Smooth muscle cell (in vitro differentiated cells): ENCODE measurements around the gene CYP2A6. TPM values are rescaled to one million over a fixed set of nuclear protein-coding genes. Genes with fewer than 3 reads are reported as not detected.
"Not testable (repeated sequence)": the region's sequence is repeated elsewhere in the genome, so short reads cannot be mapped to it uniquely, and the experiment has no call there.

Source experiments
- DNase-seq: peaks from one replicate; lab custom pipeline; 2025; ENCODE audit not compliant: unreplicated experiment; lab: John Stamatoyannopoulos, UW
- H2AFZ ChIP-seq: fragments of 200-600 bp; sonication (generic); 2 replicates; pipeline ENCODE4 v1.6.0; 2016; ENCODE audit warnings: antibody characterized with exemption, low read depth, mild to moderate bottlenecking
- H3F3A ChIP-seq: fragments of 200-600 bp; sonication (generic); 2 replicates; pipeline ENCODE4 v1.6.0; 2017; ENCODE audit warnings: antibody characterized with exemption, low read depth
- H3K27ac ChIP-seq: fragments of 200-600 bp; sonication (generic); 2 replicates; pipeline ENCODE4 v1.5.1; 2016; ENCODE audit warnings: low read depth, mild to moderate bottlenecking
- H3K27me3 ChIP-seq: fragments of 200-600 bp; sonication (generic); 2 replicates; pipeline ENCODE4 v1.6.1; 2016; ENCODE audit warnings: low read depth, mild to moderate bottlenecking
- H3K36me3 ChIP-seq: fragments of 200-600 bp; sonication (generic); 2 replicates; pipeline ENCODE4 v1.5.1; 2016; ENCODE audit warnings: low read depth
- H3K4me1 ChIP-seq: fragments of 200-600 bp; sonication (generic); 2 replicates; pipeline ENCODE4 v1.5.1; 2016; ENCODE audit warnings: low read depth
- H3K4me2 ChIP-seq: fragments of 200-600 bp; sonication (generic); 2 replicates; pipeline ENCODE4 v1.6.0; 2016; ENCODE audit warnings: mild to moderate bottlenecking
- H3K4me3 ChIP-seq: fragments of 200-600 bp; sonication (generic); 2 replicates; pipeline ENCODE4 v1.5.1; 2016; ENCODE audit warnings: mild to moderate bottlenecking
- H3K79me2 ChIP-seq: fragments of 200-600 bp; sonication (generic); 2 replicates; pipeline ENCODE4 v1.6.0; 2016; ENCODE audit warnings: low read depth, mild to moderate bottlenecking
- H3K9ac ChIP-seq: fragments of 200-600 bp; sonication (generic); 2 replicates; pipeline ENCODE4 v1.6.0; 2016; ENCODE audit warnings: low read depth
- H3K9me3 ChIP-seq: fragments of 200-600 bp; sonication (generic); replicated peaks from 2 replicates; pipeline ENCODE4 v1.5.1; 2016; ENCODE audit warnings: low read depth
- H4K20me1 ChIP-seq: fragments of 200-600 bp; sonication (generic); 2 replicates; pipeline ENCODE4 v1.6.0; 2016; ENCODE audit warnings: low read depth
- WGBS: methylation state at CpG from one replicate; pipeline ENCODE4 v1.1.7; 2016; ENCODE audit warnings: low lambda C conversion rate; 5-methylcytosine and 5-hydroxymethylcytosine counted together
- polyA plus RNA-seq: library from polyadenylated mRNA; unstranded; fragments of >200 nt; fragmentation: Nextera tagmentation; extraction: Ambion mirVana; gene quantifications from 2 replicates; pipeline ENCODE4 v1.2.1, GENCODE V29; 2016
- total RNA-seq: library from RNA; depleted of rRNA; stranded (reverse); fragments of >200 nt; gene quantifications from 2 replicates; pipeline ENCODE4 v1.2.3, GENCODE V29; 2014
- TF ChIP-seq, protein P1 (sequence below): fragments of 200-600 bp; sonication (generic); IDR thresholded peaks from 2 replicates; pipeline ENCODE4 v1.5.1; 2017; ENCODE audit warnings: borderline replicate concordance, mild to moderate bottlenecking, antibody characterized with exemption; ENCODE audit not compliant: insufficient read depth, poor library complexity, severe bottlenecking

The CYP2A6 gene
- total and polyA plus RNA-seq, 2 experiments from 2014 or later: not detected

DNA sequence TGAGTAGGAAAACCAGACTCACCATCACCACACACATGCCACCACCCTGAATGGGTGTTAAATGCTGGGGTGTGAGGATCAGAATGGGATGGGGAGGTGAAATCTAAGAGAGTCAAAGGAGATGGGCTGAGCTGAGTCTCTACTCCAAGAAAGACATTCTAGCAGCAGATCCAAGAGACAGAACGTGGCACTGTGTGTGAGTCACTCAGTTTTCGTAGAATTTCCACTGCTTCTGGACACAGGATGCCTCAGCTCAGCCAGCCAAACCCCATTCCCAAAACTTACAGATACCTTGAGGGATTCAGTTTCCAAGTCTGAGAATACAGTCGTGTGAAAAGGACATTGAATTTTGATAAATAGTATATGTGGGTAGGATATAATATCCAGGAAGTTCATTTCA lies 39.1 kb upstream of the CYP2A6 start:
- H3K9me3 ChIP-seq: no peaks in the 10 kb centered on the region
- no peak for DNase-seq
- WGBS: 37% methylated on average over 3 of the region's 3 CpGs
- no peak overlapping the region for H3K9ac ChIP-seq
- H3K4me2 ChIP-seq: peak overlapping the region; percentile 2
- H3F3A ChIP-seq: no peaks in the 10 kb centered on the region
- H3K27ac ChIP-seq: no peak overlapping the region
- TF ChIP-seq, protein P1, sequence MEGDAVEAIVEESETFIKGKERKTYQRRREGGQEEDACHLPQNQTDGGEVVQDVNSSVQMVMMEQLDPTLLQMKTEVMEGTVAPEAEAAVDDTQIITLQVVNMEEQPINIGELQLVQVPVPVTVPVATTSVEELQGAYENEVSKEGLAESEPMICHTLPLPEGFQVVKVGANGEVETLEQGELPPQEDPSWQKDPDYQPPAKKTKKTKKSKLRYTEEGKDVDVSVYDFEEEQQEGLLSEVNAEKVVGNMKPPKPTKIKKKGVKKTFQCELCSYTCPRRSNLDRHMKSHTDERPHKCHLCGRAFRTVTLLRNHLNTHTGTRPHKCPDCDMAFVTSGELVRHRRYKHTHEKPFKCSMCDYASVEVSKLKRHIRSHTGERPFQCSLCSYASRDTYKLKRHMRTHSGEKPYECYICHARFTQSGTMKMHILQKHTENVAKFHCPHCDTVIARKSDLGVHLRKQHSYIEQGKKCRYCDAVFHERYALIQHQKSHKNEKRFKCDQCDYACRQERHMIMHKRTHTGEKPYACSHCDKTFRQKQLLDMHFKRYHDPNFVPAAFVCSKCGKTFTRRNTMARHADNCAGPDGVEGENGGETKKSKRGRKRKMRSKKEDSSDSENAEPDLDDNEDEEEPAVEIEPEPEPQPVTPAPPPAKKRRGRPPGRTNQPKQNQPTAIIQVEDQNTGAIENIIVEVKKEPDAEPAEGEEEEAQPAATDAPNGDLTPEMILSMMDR: no peak
- H3K4me1 ChIP-seq: no peaks in the 10 kb centered on the region
- peaks cover 19% of the 10 kb centered on the region for H3K27me3 ChIP-seq
- no peaks in the 10 kb centered on the region for H3K79me2 ChIP-seq
- H3K36me3 ChIP-seq: no peaks in the 10 kb centered on the region
- no peak overlapping the region for H3K4me3 ChIP-seq
- no peaks in the 10 kb centered on the region for H4K20me1 ChIP-seq
- H2AFZ ChIP-seq: no peak overlapping the region

DNA sequence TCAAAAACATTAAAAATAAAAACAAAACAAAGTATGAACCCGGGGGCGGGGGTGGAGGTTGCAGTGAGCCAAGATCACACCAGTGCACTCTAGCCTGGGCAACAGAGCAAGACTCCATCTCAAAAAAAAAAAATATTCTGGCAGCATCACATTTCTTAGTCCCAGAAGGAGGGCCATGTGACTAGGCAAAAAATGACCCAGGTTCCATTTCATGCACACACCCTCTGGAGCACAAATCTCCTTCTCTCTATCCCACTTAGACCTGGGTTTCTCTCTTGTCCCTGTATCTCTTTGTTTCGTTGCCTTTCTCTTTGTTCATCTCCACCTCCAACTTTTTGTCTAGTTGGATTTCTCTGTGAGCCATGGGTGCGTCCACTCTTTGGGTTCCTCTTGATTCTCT lies 37.9 kb upstream of the CYP2A6 start:
- Histone ChIP-seq H3K9me3 (no peaks in the 10 kb centered on the region), H3K27ac (no peak overlapping the region), H2AFZ (no peak overlapping the region), H3K36me3 (no peaks in the 10 kb centered on the region), H3F3A (no peaks in the 10 kb centered on the region), H3K4me2 (no peak overlapping the region), H3K4me3 (no peak overlapping the region), H4K20me1 (no peaks in the 10 kb centered on the region), H3K9ac (no peak overlapping the region), H3K4me1 (no peaks in the 10 kb centered on the region), H3K79me2 (no peaks in the 10 kb centered on the region), H3K27me3 (peaks cover 11% of the 10 kb centered on the region)
- TF ChIP-seq, protein P1: no peak
- DNase-seq: no peak
- 88% methylated on average over 4 of the region's 4 CpGs for WGBS

DNA sequence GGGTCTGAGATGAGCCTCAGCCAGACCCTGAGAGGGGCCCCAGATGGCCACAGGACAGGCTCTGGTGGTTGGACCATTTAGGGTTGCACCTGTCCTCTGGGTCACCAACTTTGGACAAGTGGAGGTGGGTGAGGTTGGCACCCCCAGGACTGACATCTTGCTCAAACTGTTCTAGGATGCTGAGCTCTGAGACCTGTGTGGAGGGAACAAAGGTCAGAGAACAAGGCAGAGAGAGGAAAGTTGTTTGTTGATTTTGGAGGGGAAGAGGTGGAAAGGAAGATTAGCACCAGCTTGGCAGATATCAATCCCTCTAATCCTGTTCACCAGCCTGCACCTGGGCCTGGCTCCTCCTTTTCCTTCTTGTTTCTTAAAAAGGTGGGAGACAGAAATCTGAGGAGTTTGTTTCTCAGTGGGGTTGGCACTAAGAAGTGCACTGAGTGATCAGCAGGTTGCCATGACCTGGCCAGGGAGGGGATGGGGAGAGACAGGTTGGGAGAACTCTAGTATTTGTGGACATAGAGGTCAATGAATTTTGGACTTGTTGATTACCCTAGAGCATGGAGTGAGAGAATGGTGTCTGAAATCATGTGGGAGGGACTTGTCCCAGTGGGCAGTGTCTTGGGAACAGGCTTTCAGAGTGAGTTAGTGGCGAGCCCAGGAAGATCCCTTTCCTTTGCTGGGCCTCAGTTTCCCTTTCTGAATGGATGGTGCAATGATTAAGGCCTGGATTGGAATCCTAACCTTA lies 34.1 kb upstream of the CYP2A6 start:
- H4K20me1 ChIP-seq, H3K9ac ChIP-seq, H3K4me1 ChIP-seq, DNase-seq, H3K4me3 ChIP-seq, H3K79me2 ChIP-seq, H3K9me3 ChIP-seq, H3F3A ChIP-seq, H2AFZ ChIP-seq, H3K27ac ChIP-seq, H3K36me3 ChIP-seq, H3K4me2 ChIP-seq: not testable (repeated sequence)
- no CpG with 5 or more reads among the region's 1 CpG for WGBS
- peaks cover 14% of the 10 kb centered on the region for H3K27me3 ChIP-seq

DNA sequence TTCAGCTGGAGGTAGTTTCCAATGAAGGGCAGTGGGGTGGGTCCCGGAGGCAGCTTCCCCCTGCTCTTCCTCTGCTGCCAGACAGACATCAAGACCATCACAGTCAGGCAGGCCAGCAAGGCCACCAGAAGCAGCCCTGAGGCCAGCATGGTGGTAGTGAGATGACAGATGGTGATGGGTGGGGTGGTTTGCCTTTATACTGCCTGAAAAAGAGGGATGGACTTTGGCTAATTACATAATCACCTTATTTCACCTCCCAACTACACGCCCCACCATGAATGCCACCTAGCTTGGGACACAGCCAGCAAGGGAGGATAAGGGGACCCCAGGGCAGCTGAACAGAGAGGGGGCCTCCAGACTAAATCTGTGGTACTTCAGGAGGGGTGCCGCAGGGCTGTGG lies 31.8 kb upstream of the CYP2A6 start, which contains the start of gene CYP2A7:
CYP2A7 (minus strand) TSS at position 170 of the 400 bp plus-strand sequence; CDS start at position 149, 21 bp downstream.
- not testable (repeated sequence) for H2AFZ ChIP-seq, H3F3A ChIP-seq, H3K27ac ChIP-seq, H3K4me2 ChIP-seq, H3K4me1 ChIP-seq, H3K9me3 ChIP-seq, H3K9ac ChIP-seq, H3K4me3 ChIP-seq, H4K20me1 ChIP-seq, H3K36me3 ChIP-seq, H3K79me2 ChIP-seq, DNase-seq
- peaks cover 17% of the 10 kb centered on the region for H3K27me3 ChIP-seq
- 89% methylated on average over 3 of the region's 3 CpGs for WGBS

DNA sequence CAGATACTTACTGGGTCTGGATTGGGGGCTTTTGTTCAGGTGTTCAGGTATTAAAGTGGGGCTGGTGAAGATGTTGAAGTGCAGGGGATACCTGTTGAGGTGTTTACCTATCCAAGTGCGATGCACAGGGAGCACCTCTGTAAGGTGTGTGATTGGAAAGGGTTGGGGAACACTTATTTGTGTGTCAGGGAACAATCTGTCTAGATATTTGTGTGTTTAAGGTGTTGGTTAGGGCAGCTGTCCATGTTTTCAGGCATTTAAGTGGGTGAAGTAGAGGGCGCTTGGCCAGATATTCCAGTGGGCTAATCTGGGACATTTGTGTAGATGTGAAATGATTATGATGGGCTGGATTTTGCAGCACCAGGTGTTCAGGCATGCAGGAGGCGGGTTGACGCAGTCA lies 29.1 kb upstream of the CYP2A6 start:
- H3K4me3 ChIP-seq, H2AFZ ChIP-seq, H3K27ac ChIP-seq, H4K20me1 ChIP-seq, H3K36me3 ChIP-seq, H3K4me2 ChIP-seq, H3K4me1 ChIP-seq, H3F3A ChIP-seq, H3K9me3 ChIP-seq, H3K9ac ChIP-seq, DNase-seq, H3K79me2 ChIP-seq: not testable (repeated sequence)
- 86% methylated on average over 4 of the region's 4 CpGs for WGBS
- peaks cover 28% of the 10 kb centered on the region for H3K27me3 ChIP-seq

DNA sequence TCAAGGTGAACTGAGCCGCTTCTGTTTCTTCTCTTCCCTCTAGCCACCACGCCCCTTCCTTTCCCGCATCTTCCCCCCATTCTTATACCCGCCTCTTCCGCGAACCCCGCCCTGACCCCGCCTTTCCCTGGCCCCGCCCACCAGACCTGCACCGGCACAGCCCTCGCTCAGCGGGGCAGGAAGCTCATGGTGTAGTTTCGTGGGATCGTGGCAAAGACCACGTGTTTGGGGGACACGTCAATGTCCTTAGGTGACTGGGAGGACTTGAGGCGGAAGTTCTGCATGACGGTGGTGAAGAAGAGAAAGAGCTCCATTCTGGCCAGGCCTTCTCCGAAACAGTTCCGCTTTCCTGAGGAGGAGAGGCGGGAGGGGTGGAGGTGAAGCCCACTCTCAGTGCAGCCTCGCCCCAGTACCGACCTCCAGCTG lies 25.3 kb upstream of the CYP2A6 start:
- H3K27ac ChIP-seq, H3K4me1 ChIP-seq, DNase-seq, H3K36me3 ChIP-seq, H3K4me2 ChIP-seq, H3K9me3 ChIP-seq, H2AFZ ChIP-seq, H3K9ac ChIP-seq, H4K20me1 ChIP-seq, H3K4me3 ChIP-seq, H3F3A ChIP-seq, H3K79me2 ChIP-seq: not testable (repeated sequence)
- peaks cover 14% of the 10 kb centered on the region for H3K27me3 ChIP-seq
- WGBS: 36% methylated on average over 21 of the region's 23 CpGs

DNA sequence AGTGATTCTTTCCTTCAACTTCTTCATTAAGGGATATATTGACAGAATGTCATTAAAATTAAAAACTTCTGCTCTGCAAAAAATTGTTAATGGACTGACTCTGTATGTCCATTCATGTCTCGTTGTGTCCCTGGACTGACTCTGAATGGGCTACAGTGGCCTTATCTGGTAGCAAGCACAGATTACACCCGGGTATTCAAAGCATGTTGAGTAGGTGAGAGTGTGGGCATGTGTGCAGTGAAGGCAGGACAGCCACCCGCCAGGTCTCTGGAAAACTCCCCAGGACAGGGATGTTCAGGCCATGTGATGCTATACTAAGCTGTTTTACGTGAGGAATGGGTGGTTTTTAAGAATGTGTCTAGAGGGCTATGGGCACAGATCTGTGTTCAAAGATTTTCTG lies 24.6 kb upstream of the CYP2A6 start:
- DNase-seq, H3K27ac ChIP-seq, H3K4me2 ChIP-seq, H2AFZ ChIP-seq, H3K4me1 ChIP-seq, H3K79me2 ChIP-seq, H3F3A ChIP-seq, H3K4me3 ChIP-seq, H3K9ac ChIP-seq, H3K9me3 ChIP-seq, H4K20me1 ChIP-seq, H3K36me3 ChIP-seq: not testable (repeated sequence)
- peaks cover 14% of the 10 kb centered on the region for H3K27me3 ChIP-seq
- 94% methylated on average over 1 of the region's 4 CpGs for WGBS
